DMS153 treated with DMSO at 0.1 percent for 48 hours (cell line): ENCODE results near the gene UNC13D.
"Not testable (repeated sequence)": the region's sequence is repeated elsewhere in the genome, so short reads cannot be mapped to it uniquely, and the experiment has no call there.

Experiments
- DNase-seq: peaks from one replicate; lab custom pipeline; 2025; ENCODE audit not compliant: unreplicated experiment; lab: John Stamatoyannopoulos, UW

The UNC13D gene

GRCh38 chr17:75843577-75844529 is at the start of gene UNC13D:
Gene UNC13D, minus strand, starts transcription at chr17:75844404. Its CDS starts 67 bp downstream, at chr17:75844337.
- DNase-seq: no peak

- DNase-seq: no peak
Measured at GRCh38 chr17:75893305-75894048, 49.3 kb upstream of the UNC13D start.

GRCh38 chr17:75892556-75893224 is 48.5 kb upstream of the UNC13D start:
- DNase-seq: no peak

- no peak for DNase-seq
Measured at GRCh38 chr17:75891605-75892555, 47.7 kb upstream of the UNC13D start.

- DNase-seq: no peak
Measured at GRCh38 chr17:75891022-75891604, 46.9 kb upstream of the UNC13D start.

- DNase-seq: no peak
Measured at GRCh38 chr17:75889454-75889853, 45.2 kb upstream of the UNC13D start.

GRCh38 chr17:75888484-75888883 is 44.3 kb upstream of the UNC13D start:
- DNase-seq: no peak

- not testable (repeated sequence) for DNase-seq
Measured at GRCh38 chr17:75885860-75886259, 41.7 kb upstream of the UNC13D start.

GRCh38 chr17:75885431-75885830 is 41.2 kb upstream of the UNC13D start:
- DNase-seq: no peak

- no peak for DNase-seq
Measured at GRCh38 chr17:75881678-75882454, 37.7 kb upstream of the UNC13D start.

- no peak for DNase-seq
Measured at GRCh38 chr17:75880266-75880665, 36.1 kb upstream of the UNC13D start.

GRCh38 chr17:75878174-75878998 is 34.2 kb upstream of the UNC13D start, which contains the start of gene TRIM47:
Gene TRIM47, minus strand, starts transcription at chr17:75878581. Its CDS starts 33 bp downstream, at chr17:75878548.
- no peak for DNase-seq

- DNase-seq: peak; percentile 32
Measured at GRCh38 chr17:75877752-75878173, 33.6 kb upstream of the UNC13D start.

GRCh38 chr17:75876938-75877751 is 32.9 kb upstream of the UNC13D start:
- no peak for DNase-seq

- peak; percentile 83 for DNase-seq
Measured at GRCh38 chr17:75876190-75876937, 32.2 kb upstream of the UNC13D start.

- no peak for DNase-seq
Measured at GRCh38 chr17:75875940-75876189, 31.7 kb upstream of the UNC13D start.
